ENCODE measurements around the gene NDUFS6. TPM values are rescaled to one million over a fixed set of nuclear protein-coding genes. Genes with fewer than 3 reads are reported as not detected.
"Not testable (repeated sequence)": the region's sequence is repeated elsewhere in the genome, so short reads cannot be mapped to it uniquely, and the experiment has no call there.

The NDUFS6 gene
- total RNA-seq, 2 donors from 2014 or later = 84.2 to 86.1 TPM

DNA sequence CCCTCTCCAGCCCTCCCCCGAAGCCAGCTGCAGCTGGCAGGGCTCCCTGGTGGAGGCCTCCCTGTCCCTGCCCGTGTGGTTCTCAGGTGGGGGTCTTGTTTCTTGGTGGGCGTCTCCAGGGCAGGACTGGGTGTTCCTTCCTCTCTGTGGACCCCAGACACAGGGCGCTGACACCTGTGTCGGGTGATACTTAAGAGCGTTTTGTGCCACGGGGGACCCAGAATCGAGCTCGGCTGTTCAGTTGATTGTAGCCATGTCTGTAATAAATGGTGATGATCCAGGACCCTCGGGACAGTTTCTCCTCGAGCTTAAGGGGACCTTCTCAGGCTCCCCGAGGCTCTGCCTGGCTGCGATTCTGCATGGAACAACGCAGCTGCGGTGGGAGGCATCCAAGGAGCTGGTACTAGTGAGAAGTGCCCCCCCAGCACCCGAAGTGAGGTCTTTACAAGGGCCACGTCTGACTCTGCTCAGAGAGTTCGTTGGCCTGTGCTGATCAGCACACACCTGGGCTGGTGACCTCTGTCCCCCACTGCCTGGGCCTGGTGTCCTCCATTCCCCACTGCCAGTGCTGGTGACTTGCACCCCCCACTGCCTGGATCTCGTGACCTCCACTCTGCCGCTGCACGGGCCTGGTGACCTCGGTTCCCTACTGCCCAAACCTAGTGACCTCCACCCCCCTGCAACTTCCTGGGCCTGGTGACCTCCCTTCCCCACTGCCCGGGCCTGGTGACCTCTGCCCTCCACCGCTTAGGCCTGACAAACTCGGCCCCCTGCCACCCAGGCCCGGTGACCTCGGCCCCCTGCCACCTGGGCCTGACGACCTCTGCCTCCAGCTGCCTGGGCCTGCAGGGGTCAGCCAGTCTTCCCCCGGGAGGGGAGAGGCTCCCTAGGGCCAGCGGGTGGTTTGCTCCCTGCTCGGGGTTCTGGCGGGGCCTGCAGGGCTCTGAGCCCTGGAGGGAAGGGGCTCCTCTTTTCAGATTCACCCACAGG is 36.0 kb downstream of the NDUFS6 start:
- ATAC-seq = no peak
- intact Hi-C loops (cut with DNase I) = no loop called here

DNA sequence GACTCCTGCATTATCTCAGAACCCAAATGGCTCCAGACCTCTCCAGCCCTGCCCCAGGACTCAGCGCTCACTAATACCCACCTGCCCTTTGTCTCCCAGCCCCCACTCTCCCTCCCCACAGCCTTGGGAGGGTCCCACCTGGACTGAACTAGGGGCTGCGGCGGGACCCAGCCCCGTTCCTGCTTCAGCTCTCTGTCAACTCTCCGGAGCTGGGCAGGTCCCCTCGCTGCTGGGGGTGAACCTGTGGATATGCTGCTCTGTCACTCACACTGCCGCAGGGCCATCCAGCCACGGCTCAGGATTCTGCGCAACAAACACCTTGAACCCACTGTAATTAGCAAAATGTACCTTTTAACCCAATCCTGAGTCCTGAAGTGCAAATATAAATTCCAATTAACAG is 36.8 kb downstream of the NDUFS6 start:
- ATAC-seq (no peak), DNase-seq (no peak)
- intact Hi-C loops (cut with DNase I) = no loop called here

More for the DNA sequence above, 36.0 kb downstream of the NDUFS6 start:
- no peak for DNase-seq

DNA sequence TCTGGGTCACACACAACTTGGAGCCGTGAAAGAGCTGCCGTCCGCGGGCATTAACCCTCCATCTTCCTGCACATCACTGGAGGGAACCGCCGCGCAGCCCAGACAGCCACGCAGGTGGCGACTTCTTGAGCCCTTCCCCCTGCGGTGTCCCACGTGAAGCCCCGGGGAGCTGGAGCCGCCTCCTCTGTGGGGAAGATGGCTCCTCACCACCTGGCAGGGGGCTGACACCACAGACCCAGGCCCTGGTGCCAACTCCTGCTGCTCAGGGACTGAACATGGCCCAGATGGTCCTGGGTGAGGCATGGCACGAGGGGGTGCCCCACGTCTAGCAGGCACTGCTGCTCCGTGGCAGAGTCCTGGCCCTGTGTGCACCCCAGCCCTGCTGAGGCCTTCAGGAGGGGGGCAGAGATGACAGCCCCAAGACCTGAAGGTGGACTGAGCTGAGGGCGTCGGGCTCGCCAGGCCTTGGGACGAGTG is 38.9 kb downstream of the NDUFS6 start:
- no peak for DNase-seq
- intact Hi-C loops (cut with DNase I) = no loop called here
- no peak for ATAC-seq

DNA sequence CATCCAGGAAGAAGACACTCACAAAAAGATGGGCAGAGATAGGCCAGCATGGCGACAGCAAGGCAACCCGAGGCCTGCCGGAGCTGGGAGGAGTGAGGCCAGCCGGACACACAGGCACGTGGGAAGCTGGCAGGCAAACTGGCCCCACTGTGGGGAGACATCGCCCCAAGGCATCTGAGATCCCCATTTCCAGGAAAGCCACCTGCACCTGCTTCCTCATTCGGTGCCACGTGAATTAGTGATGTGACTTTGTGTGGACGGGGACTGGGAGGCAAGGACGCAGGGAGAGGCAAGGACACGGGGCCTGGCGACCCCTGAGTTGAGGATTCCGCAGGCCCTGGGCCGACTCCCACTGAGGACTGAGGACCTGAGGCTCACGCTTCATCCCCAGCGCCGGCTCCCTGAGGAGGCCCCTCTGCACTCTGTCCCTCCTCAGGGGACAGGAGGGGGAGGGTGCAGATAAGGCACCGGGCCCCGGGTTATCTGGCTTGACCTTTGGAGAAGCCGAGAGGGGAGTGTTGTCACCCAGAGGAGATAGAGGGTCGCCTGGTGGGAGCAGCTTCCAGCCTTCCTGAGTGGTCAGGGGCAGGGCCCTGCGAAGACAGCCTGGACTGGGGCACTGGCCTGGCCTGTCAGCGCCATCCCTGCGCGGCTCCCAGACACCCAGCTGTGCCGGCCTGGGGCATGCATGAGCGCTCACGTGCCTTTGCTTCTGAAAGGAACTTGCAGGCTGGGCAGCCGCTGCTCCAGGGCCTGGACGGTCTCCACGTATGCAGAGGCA is 39.7 kb downstream of the NDUFS6 start:
- ATAC-seq = peak; percentile 85 to 86
- DNase-seq = peak; percentile 46
- intact Hi-C loops (cut with DNase I) = no loop called here

DNA sequence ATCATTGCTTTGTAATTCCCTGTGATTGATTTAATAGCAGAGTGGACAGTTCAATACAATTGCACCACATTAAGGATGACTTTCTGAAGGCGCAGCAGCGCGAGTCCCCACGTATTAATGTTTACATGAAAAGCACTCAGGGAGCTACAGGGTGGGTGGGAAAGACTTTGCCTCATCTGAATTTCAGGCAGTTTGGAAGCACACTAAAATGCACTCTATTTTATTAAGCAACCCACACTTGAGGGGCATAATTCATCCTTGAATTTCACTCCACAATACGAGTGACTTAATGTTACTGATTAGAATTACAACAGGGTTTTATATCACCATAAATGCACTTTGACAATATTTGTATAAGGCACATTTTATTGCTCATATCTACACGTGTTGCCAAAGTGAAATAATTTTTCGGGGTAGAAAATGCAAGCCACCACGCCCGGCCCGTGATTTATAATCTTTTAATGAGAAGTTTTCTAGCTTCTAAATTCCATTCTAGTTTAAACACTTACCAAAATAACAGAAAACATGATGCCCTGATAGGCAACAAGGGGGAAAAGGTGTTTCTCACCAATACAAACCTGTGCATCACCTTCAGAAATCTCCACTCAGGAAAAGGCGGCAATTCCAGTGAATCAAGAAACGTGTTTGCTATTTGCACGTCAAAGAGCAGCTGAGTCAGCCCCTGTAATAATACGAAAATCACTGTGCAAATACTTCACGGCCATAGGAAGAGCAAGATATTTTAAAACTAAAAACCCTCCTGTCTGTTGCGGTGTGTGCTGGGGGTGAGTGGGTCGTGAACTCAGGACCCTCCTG is 41.0 kb downstream of the NDUFS6 start:
- ATAC-seq = no peak
- intact Hi-C loops (cut with DNase I) = no loop called here
- DNase-seq = no peak

DNA sequence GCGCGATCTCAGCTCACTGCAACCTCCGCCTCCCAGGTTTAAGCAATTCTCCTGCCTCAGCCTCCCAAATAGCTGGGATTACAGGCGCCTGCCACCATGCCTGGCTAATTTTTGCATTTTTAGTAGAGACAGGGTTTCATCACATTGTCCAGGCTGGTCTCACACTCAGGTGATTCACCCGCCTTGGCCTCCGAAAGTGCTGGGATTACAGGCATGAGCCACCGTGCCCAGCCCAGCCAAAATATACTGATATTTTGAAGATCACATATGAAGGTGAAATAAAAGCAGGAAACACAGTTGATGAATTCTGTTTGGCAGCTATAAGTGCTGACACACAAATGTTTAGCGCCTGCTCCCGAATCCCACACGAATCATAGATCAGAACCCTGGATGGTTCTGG is 42.6 kb downstream of the NDUFS6 start:
- intact Hi-C loops (cut with DNase I); DNase-seq; ATAC-seq: not testable (repeated sequence)

DNA sequence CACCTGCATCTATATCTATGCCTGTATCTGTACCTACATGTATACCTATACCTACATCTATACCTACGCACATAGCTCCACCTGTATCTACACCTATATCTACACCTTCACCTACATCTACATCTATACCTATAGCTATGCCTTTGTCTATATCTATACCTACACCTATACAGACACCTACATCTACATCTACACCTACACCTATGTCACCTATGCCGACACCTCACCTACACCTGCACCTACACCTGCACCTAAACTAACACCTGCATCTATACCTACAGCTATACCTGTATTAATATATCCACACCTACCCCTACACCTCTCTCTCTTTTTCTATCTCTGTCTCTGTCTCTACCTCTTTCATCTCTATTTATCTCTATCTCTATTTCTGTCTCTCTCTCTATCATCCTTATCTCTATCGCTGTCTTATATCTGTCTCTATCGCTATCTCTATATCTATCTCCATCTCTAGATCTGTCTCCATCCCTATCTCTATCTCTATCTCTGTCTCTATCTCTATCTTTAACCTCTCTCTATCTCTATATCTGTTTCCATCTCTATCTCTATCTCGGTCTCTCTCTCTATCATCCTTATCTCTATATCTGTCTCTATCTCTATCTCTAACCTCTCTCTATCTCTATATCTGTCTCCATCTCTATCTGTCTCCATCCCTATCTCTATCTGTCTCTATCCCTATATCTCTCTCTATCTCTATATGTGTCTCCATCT is 43.7 kb downstream of the NDUFS6 start:
- no peak for ATAC-seq
- intact Hi-C loops (cut with DNase I) = no loop called here
- no peak for DNase-seq

DNA sequence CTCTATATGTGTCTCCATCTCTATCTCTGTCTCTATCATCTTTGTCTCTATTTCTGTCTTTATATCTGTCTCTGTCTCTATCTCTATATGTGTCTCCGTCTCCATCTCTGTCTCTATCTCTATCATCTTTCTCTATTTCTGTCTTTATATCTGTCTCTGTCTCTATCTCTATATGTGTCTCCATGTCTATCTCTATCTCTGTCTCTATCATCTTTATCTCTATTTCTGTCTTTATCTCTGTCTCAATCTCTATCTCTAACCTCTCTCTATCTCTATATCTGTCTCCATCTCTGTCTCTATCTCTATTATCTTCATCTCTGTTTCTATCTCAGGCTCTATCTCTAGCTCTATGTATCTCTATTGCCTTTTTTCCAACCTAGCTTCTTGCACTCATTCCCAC is 44.5 kb downstream of the NDUFS6 start:
- DNase-seq (no peak), ATAC-seq (no peak)
- intact Hi-C loops (cut with DNase I) = no loop called here

DNA sequence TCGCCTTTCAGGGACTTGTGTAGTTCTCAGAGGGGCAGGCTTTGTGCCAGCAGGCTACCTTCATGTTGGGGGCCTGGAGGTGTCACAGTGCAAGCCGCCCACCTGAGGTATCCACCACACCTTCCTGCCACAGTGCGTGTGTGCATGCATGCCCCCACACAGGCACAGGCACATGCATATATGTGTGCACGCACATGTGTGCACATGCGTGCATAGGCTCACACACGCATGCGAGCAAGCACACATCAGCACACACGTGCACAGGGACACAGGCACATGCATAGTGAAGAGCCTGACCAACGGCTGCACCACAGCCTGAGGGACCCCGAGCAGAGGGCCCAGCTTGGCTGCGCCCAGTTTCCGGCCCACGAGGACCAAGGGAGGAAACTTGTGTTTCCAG is 45.4 kb downstream of the NDUFS6 start:
- intact Hi-C loops (cut with DNase I) = no loop called here
- no peak for ATAC-seq
- DNase-seq = peak; percentile 6

DNA sequence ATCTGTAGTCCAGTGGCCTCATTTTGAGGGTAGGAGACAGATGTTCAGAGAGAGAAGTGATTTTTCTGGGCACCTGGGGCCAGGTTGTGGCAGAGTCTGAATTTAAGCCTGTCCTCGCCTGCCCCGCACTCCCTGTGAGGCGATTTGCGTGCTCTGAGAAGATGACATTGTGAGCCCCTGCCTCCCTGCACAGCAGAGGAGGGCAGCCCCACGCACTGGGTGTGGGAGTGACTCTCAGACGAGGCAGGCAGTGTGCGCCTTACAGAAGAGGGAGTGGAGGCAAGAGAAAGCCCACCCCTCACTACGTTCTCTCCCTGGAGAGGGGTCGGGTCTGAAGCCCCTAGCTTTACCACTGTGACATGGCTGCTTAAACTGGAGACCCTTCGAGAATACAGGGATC is 45.8 kb downstream of the NDUFS6 start:
- ATAC-seq = no peak
- intact Hi-C loops (cut with DNase I) = no loop called here
- DNase-seq = peak; percentile 8

DNA sequence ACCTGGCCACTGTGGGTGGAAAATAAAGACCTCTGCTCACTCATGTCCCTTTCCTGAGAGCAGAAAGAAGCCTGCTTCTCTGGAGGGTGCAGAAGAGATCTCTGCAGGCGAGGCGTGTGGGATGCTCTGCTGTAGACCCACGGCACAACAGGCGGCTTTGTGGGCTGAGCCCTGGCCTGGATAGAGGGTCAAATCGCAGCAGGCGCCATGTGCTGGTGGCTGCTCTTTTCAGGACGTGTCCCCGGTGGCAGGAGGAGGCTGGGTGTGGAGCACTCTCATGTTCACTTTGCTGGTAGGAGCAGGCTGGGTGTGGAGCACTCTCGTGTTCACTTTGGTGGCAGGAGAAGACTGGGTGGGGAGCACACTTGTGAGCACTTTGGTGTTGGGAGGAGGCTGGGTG is 46.4 kb downstream of the NDUFS6 start:
- DNase-seq (no peak), ATAC-seq (no peak)
- intact Hi-C loops (cut with DNase I) = no loop called here

DNA sequence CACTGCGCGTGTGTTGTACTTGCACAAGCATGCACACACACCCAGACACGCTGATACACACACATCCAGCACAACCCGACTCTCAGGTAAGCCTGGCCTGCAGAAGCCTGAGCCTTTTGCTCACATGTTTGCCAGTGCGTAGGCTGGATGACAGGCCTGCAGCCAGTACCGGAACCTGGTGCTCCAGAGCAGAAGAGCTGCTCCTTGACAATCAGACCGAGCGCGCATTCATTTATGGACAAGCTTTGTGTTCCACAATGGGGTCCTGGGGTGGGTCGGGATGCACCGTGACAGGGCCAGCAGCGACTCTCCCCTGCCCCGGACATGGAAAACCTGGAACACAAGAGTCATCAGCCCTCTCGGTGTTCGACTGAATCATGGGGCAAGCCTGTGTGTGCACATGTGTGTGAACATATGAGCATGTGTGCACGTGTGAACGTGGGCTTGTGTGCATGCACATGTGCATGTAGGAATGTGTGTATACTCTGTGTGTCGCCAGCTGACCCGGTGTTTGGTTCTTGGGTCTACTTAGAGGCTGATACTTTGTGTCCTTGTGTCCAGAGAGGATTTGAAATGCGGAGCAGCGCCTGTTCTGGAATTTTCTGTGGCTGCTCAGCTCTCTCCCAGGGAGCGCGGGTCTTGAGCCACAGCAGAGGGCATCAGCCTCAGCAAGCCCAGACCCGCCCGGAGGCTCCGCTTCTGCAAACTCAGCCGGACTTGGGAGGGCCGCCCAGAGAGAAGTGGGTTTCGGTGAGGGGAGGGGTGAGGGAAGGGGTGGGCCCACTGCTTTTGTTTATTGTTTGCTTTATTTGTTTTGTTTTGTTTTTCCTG is 49.3 kb downstream of the NDUFS6 start:
- intact Hi-C loops (cut with DNase I) = no loop called here
- ATAC-seq (no peak), DNase-seq (no peak)

DNA sequence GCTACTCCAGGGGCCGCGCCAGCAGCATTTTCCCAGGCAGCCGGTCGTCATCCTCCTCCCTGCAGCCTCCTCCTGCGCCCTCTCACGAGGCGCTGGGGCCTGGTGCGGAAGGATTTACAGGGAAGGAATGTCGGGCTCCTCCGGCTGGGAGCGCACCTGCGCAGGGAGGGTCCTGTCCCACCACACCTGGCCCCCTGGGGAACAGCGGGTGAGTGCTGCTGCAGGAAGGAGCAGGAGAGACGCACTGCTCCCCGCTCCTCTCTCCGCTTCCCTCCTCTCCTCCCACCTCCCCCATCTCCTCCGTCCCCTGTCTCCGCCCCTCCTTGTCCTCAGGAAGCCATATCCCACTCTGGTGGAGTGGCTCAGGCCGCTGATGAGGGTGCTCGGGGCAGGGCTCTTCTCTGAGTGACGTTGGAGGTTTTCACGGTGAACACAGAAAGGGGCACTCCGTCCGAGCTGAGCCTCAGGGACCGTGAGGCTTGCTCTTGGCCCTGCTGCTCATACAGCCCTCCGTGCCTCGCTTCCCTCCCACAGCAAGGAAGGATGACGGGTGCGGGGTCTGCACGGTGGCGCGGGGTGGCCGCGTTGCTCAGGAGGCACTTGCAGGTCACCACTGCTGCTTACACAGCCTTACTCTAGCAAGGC is 50.2 kb downstream of the NDUFS6 start:
- DNase-seq (no peak), ATAC-seq (no peak)
- intact Hi-C loops (cut with DNase I) = no loop called here

DNA sequence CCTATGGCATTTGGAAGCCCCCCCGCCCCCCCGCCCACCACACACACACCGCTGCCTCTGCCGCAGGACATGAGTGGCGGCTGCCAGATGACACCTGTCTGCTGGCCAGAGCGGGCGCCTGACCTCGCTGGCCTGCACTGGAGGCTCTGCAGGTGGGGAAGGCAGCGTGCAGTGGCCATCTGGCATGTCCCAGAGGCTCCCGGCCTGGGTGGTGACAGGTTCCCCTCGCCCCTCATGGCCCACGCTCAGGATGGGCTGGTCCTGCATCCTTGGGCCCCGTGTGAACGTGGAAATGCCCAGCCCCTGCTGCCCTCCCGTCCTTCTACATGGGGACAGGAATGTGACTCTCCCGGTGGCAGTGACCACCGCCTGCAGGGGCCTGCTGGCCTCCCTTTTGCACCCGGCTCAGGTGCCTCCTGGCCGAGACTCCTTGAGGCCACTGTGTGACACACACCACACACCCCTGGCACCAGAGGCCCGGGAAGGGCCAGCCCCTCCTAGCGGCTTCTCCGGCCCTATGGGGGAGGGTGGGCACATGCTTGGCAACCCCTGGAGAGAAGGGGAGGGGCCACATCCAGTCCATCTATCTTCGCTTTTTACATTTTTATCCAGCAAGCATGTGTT is 51.2 kb downstream of the NDUFS6 start:
- ATAC-seq (no peak), DNase-seq (no peak)
- intact Hi-C loops (cut with DNase I) = no loop called here

DNA sequence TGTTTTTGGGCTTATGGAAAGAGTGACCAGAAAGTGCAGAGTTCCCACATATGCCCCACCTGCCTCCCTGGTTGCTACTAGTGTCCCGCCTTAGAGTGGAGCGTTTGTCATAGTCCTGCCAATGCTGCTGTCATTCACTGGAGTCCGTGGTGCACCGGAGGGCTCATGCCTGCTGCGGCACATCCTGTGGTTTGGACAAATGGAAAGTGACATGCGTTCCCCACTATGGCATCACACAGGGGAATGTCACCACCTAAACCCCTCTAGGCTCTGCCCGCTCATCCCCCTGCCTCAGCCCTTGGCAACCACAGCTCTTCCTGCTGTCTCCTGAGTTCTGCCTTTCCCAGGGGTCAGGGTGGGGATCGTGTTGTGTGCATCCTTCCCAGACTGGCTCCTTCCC is 52.3 kb downstream of the NDUFS6 start:
- intact Hi-C loops (cut with DNase I) = no loop called here
- DNase-seq (no peak), ATAC-seq (no peak)

DNA sequence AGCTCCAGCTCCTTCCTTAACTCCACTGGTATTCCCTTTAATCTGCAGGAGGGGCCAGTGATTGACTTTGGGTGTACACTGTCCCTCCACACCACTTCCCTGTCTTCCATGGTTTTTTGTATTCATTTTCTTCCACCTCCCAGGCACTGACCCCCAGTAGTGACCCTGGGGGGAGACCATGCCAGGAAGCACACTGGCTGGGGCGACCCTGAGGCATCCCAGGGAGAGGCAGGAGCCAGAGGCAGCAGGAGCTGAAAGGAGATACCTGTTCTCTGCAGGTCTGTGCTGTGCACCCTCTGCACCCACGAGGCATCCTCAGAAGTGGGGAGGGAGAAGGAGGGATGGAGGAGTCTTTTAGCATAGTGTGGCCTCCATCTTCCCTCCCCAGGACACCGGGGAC is 53.9 kb downstream of the NDUFS6 start:
- DNase-seq (no peak), ATAC-seq (no peak)
- intact Hi-C loops (cut with DNase I) = no loop called here

DNA sequence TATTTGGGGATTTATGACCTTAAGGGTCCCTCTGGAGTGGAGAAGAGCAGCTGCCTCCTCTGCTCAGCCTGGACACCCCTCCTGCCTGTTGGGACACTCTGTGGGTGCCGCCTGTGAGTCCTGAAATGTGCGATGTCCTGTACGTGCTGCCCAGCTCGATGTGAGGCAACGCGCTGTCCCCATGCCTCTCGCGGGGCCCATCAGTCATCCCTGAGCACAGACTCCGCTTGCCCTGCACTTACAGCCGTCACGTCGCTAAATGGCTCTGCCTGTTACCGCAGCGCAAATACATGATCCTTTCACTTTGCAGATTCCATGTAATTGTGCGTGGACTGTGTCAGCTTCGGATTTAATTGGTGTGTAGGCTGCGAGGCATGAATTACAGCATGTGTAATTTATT is 54.4 kb downstream of the NDUFS6 start:
- ATAC-seq = no peak
- DNase-seq = no peak
- intact Hi-C loops (cut with DNase I) = no loop called here
